GM21381 (cell line): Measurements from ENCODE around the gene HELZ2.
A peak's percentile ranks its signal among the peaks of the same experiment; 100 is the strongest.
"Not testable (repeated sequence)": the region's sequence is repeated elsewhere in the genome, so short reads cannot be mapped to it uniquely, and the experiment has no call there.

ENCODE experiments used
- ATAC-seq: cut with Tn5 transposase; IDR thresholded peaks from one replicate; pipeline ENCODE4 v1.9.1; 2021; ENCODE audit warnings: mild to moderate bottlenecking, moderate library complexity; ENCODE audit not compliant: unreplicated experiment

HELZ2 gene

GRCh38 chr20:63574156-63574828 is at the start of gene HELZ2:
TSS of gene HELZ2 (minus strand) at chr20:63574239. CDS start at chr20:63572385, 1,854 bp downstream.
- ATAC-seq, result peak; percentile 60

GRCh38 chr20:63622732-63623131 is 48.7 kb upstream of the HELZ2 start:
- ATAC-seq, result no peak

- ATAC-seq, result no peak
These were observed 48.1 kb upstream of the HELZ2 start for GRCh38 chr20:63622096-63622495.

GRCh38 chr20:63620991-63621390 is 47.0 kb upstream of the HELZ2 start:
- ATAC-seq, result no peak

- no peak for ATAC-seq
These were observed 45.5 kb upstream of the HELZ2 start for GRCh38 chr20:63619505-63619904.

- ATAC-seq, result no peak
These were observed 45.0 kb upstream of the HELZ2 start for GRCh38 chr20:63619086-63619485.

- ATAC-seq, result no peak
These were observed 44.4 kb upstream of the HELZ2 start for GRCh38 chr20:63618291-63618980.

GRCh38 chr20:63617876-63618265 is 43.8 kb upstream of the HELZ2 start:
- no peak for ATAC-seq

GRCh38 chr20:63617092-63617875 is 43.2 kb upstream of the HELZ2 start:
- no peak for ATAC-seq

- not testable (repeated sequence) for ATAC-seq
These were observed 40.0 kb upstream of the HELZ2 start for GRCh38 chr20:63613863-63614594.

GRCh38 chr20:63612276-63612931 is 38.4 kb upstream of the HELZ2 start:
- no peak for ATAC-seq

- no peak for ATAC-seq
These were observed 37.6 kb upstream of the HELZ2 start for GRCh38 chr20:63611646-63612045.

GRCh38 chr20:63610581-63611435 is 36.8 kb upstream of the HELZ2 start:
- no peak for ATAC-seq

GRCh38 chr20:63606686-63607085 is 32.6 kb upstream of the HELZ2 start:
- ATAC-seq, result no peak

GRCh38 chr20:63602321-63602720 is 28.3 kb upstream of the HELZ2 start:
- no peak for ATAC-seq

GRCh38 chr20:63601679-63602078 is 27.6 kb upstream of the HELZ2 start:
- ATAC-seq, result not testable (repeated sequence)

GRCh38 chr20:63599396-63600050 is 25.5 kb upstream of the HELZ2 start:
- no peak for ATAC-seq

GRCh38 chr20:63598479-63599395 is 24.7 kb upstream of the HELZ2 start:
- no peak for ATAC-seq
